Measurements from ENCODE around the gene AKAP6.

AKAP6 gene

GRCh38 chr14:32841698-32842097 is 512.6 kb downstream of the AKAP6 start:
- DNase-seq: no peak

GRCh38 chr14:32846821-32847365 is 517.8 kb downstream of the AKAP6 start:
- no peak for DNase-seq

GRCh38 chr14:32847867-32848266 is 518.8 kb downstream of the AKAP6 start:
- no peak for DNase-seq

GRCh38 chr14:32865827-32866376 is 536.8 kb downstream of the AKAP6 start:
- DNase-seq: no peak

GRCh38 chr14:32883188-32883587 is 554.1 kb downstream of the AKAP6 start:
- DNase-seq: no peak

Measured in cerebellar nuclear complex (tissue), 1 donor.